Activated naive CD4-positive, alpha-beta T cell treated with anti-CD3 and anti-CD28 coated beads, Interleukin-2, amount 50 U/mL, for 72 hours (primary cell): Measurements from ENCODE around the gene NDUFAF5. TPM values are rescaled to one million over a fixed set of nuclear protein-coding genes. Genes with fewer than 3 reads are reported as not detected.
A peak's percentile ranks its signal among the peaks of the same experiment; 100 is the strongest.

Source experiments
- ATAC-seq, 2 donors: fragments of 150-1000 bp; cut with Tn5 transposase; 2 replicates each; pipeline ENCODE4 v1.10.0; 2021; ENCODE audit warnings: mild to moderate bottlenecking in 2 of 2, moderate library complexity in 2 of 2
- DNase-seq, 2 donors: peaks; one replicate each; pipeline ENCODE4 v3.0.0; 2021 to 2022; ENCODE audit warnings: low spot score in 2 of 2
- H3K27ac Mint-ChIP-seq, 2 donors: one replicate each; pipeline ENCODE4 v1.8.0; 2022; ENCODE audit warnings: mild to moderate bottlenecking in 2 of 2, mixed read lengths in 2 of 2
- H3K36me3 Mint-ChIP-seq, 2 donors: one replicate each; pipeline ENCODE4 v1.8.0; 2022; ENCODE audit warnings: mixed read lengths in 2 of 2
- H3K9me3 Mint-ChIP-seq, 2 donors: one replicate each; pipeline ENCODE4 v1.8.0; 2022; ENCODE audit warnings: mixed read lengths in 2 of 2
- total RNA-seq, 2 donors: library from RNA; stranded (reverse); gene quantifications; one replicate each; pipeline ENCODE4 v1.2.3, GENCODE V29; 2022

NDUFAF5 gene
- total RNA-seq, 2 donors from 2014 or later = 22.6 to 39.1 TPM

GRCh38 chr20:13765868-13766416 lies 18.9 kb upstream of the NDUFAF5 start:
- Mint-ChIP-seq H3K36me3 (peaks cover 33 to 44% of the 10 kb centered on the region in 2 donors), H3K27ac (no peak overlapping the region), H3K9me3 (no peaks in the 10 kb centered on the region)
- ATAC-seq = no peak
- no peak for DNase-seq

DNA sequence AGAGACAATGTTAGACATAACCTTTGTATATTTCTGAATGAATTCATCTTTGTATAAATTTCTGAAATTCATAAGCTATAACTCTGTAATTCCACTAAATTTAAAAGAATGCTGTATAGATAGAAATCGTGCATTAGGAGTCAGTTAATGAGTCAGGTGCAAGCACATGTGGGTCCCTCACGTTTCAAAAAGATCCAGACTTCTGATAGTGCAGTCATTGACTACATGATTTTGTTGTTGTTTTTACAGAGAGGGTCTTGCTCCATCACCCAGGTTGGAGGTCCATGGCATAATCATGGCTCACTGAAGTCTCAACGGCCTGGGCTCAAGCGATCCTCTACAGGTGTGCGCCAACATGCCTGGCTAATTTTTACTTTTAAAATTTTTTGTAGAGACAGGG lies 14.7 kb upstream of the NDUFAF5 start:
- no peak for DNase-seq

DNA sequence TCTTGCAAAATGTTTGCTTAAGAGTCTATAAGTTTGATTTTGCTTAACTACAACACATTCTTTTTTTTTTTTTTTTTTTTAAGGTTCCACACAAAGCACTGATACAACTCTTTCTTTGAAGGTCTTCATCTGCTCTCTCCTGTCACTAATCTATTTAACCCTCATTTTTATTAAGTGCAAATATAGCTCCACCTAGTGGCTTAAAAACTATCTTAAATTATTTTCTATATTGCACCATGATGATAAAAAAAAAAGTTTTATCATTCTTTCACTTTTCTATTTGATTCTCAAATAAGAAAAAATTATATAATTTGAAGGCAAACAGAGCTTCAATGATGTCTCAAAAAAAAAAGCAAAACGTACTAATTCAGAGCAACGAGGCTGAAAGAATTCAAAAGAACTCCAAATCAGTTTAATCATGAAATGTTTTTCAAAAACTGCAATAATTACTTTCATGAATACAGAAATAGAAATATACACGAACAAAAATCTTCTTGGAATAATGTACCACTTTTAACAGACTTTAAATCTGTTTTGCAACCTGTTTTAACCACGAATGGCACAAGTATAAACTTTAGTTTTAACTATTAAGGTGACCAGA lies 12.9 kb upstream of the NDUFAF5 start:
- H3K9me3 Mint-ChIP-seq = no peaks in the 10 kb centered on the region
- peaks cover 19 to 22% of the 10 kb centered on the region in 2 donors for H3K36me3 Mint-ChIP-seq
- ATAC-seq (no peak), DNase-seq (no peak)
- no peak overlapping the region for H3K27ac Mint-ChIP-seq

More for the DNA sequence above, 14.7 kb upstream of the NDUFAF5 start:
- Mint-ChIP-seq H3K27ac (no peak overlapping the region), H3K9me3 (no peaks in the 10 kb centered on the region), H3K36me3 (peaks cover 33 to 38% of the 10 kb centered on the region in 2 donors)
- no peak for ATAC-seq

DNA sequence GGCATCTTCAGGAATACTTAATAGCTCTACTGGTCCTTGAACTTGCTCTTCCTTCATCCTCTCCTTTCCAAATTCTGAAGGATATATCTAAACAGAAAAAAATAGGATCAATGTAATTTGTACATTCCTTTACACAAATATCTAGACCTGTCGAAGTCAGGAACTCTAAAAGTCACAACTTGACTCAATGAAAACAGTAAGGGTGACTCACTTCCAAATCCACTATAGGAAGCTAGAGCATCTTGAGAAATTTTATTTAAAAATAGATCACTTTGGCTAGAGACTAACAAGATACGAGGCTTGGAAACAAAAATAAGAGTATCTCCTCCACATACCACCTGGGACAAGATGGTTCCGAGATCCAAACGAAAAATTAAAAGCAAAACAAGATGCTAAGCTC lies 12.3 kb upstream of the NDUFAF5 start:
- no peak overlapping the region for H3K27ac Mint-ChIP-seq
- DNase-seq (no peak), ATAC-seq (no peak)
- peaks cover 16 to 19% of the 10 kb centered on the region in 2 donors for H3K36me3 Mint-ChIP-seq
- no peaks in the 10 kb centered on the region for H3K9me3 Mint-ChIP-seq

DNA sequence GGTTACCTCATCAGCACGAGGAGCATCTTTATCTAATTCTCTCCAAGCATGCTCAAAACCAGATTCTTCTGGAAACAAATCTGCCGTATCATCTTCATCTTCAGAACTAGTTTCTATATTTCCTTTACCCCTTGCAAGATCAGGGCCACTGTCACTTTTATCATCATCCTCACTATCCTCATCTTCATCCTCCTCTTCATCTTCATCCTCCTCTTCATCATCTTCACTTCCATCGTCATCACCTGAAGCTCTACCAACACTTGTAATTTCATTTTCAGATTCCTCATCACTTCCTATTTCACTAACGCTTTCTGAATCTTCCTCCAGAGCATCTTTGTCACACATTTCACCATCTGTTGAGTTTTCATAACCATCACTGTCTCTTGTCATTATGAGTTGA lies 9.0 kb upstream of the NDUFAF5 start:
- peak overlapping the region in 1 of 2 donors; percentile 0 for H3K27ac Mint-ChIP-seq
- ATAC-seq (no peak), DNase-seq (no peak)
- H3K36me3 Mint-ChIP-seq = peaks cover 11 to 18% of the 10 kb centered on the region in 2 donors
- H3K9me3 Mint-ChIP-seq = no peaks in the 10 kb centered on the region

- H3K36me3 Mint-ChIP-seq = peaks cover 11 to 23% of the 10 kb centered on the region in 2 donors
- no peaks in the 10 kb centered on the region for H3K9me3 Mint-ChIP-seq
- ATAC-seq (peak; percentile 91 to 96), DNase-seq (no peak)
- peak overlapping the region in 1 of 2 donors; percentile 43 for H3K27ac Mint-ChIP-seq
Observed at GRCh38 chr20:13777171-13777601, 7.6 kb upstream of the NDUFAF5 start.

GRCh38 chr20:13778827-13779226 lies 6.0 kb upstream of the NDUFAF5 start:
- no peaks in the 10 kb centered on the region for H3K9me3 Mint-ChIP-seq
- ATAC-seq (no peak), DNase-seq (no peak)
- H3K27ac Mint-ChIP-seq = no peak overlapping the region
- H3K36me3 Mint-ChIP-seq = peaks cover 10 to 31% of the 10 kb centered on the region in 2 donors

GRCh38 chr20:13783528-13783927 lies 1.3 kb upstream of the NDUFAF5 start:
- H3K9me3 Mint-ChIP-seq = no peaks in the 10 kb centered on the region
- ATAC-seq (no peak), DNase-seq (no peak)
- peaks cover 18 to 32% of the 10 kb centered on the region in 2 donors for H3K36me3 Mint-ChIP-seq
- H3K27ac Mint-ChIP-seq = peak overlapping the region in 1 of 2 donors; percentile 29

- Mint-ChIP-seq H3K27ac (peak overlapping the region; percentile 97 to 99), H3K36me3 (peaks cover 18 to 32% of the 10 kb centered on the region in 2 donors), H3K9me3 (no peaks in the 10 kb centered on the region)
- peak in 1 of 2 donors; percentile 13 for ATAC-seq
- DNase-seq = no peak
Observed at GRCh38 chr20:13784271-13784892, 446 bp upstream of the NDUFAF5 start.

DNA sequence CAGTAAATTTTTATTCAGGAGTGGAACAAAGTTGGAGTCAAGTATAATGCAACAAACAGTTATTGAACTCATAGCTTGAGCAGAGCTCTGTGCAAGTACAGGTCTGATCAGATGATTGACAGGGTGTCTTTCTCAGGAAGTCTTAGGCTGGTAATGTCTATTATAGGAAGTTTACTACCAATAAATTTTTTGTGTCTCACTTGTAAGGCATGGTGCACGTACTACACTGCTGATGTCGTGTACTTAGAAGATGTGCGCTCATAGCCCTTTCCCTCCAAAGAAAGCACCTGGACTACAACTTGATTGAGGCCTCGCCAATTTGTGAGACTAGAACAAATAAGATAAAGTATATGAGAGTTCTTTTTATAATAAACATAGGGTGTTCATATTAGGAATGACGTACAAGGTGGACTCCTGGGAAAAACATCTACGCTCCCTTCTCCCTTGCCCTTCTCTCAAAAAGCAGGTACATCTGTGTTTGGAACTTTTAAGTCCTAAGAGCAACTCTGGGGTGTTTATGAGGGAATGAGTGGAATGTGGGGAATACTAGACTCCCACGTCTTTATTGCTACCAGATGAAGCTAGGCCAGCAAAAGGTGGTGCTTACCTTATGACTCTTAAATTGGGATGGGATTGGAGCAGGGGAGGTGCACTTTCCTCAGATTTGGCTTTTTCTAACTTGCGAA lies 1.5 kb downstream of the NDUFAF5 start:
- ATAC-seq = no peak
- Mint-ChIP-seq H3K36me3 (peaks cover 24 to 36% of the 10 kb centered on the region in 2 donors), H3K27ac (peak overlapping the region; percentile 97 to 99), H3K9me3 (no peaks in the 10 kb centered on the region)
- no peak for DNase-seq

DNA sequence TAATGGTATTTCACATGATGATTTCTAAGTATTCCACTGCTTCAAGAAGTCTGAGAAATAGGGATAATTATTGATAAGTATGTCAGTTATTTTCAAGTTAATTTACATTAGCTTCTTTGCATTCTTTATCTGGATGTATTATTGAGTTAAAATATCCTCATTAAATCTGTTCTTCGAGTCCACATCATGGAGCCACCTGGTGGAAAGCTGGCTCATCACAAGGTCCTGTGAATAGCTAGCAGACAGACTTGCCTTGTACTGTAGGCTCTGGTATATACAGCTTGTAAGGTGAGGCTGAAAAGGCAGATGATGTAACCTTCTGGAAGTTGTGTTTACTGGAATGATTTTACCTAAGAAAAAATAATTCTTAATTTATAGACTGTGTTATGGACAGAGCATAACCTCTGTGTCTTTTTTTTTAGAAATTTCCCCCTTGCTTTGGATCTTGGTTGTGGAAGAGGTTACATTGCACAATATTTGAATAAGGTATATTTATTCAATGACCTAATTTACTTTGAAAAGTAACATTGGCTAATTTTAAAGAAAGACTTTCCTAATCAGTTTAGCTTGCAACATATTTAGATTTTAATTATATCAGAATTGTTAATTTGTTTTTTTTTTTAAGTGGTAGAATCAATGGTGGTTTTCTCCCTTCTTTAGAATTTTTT lies 3.5 kb downstream of the NDUFAF5 start:
- DNase-seq = no peak

GRCh38 chr20:13790708-13791107 lies 5.9 kb downstream of the NDUFAF5 start:
- H3K9me3 Mint-ChIP-seq = no peaks in the 10 kb centered on the region
- DNase-seq (no peak), ATAC-seq (no peak)
- H3K27ac Mint-ChIP-seq = peak overlapping the region in 1 of 2 donors; percentile 32
- H3K36me3 Mint-ChIP-seq = peaks cover 0 to 18% of the 10 kb centered on the region in 2 donors

More for the DNA sequence above, 3.5 kb downstream of the NDUFAF5 start:
- no peaks in the 10 kb centered on the region for H3K9me3 Mint-ChIP-seq
- no peak for ATAC-seq
- H3K27ac Mint-ChIP-seq = no peak overlapping the region
- peaks cover 13 to 31% of the 10 kb centered on the region in 2 donors for H3K36me3 Mint-ChIP-seq

DNA sequence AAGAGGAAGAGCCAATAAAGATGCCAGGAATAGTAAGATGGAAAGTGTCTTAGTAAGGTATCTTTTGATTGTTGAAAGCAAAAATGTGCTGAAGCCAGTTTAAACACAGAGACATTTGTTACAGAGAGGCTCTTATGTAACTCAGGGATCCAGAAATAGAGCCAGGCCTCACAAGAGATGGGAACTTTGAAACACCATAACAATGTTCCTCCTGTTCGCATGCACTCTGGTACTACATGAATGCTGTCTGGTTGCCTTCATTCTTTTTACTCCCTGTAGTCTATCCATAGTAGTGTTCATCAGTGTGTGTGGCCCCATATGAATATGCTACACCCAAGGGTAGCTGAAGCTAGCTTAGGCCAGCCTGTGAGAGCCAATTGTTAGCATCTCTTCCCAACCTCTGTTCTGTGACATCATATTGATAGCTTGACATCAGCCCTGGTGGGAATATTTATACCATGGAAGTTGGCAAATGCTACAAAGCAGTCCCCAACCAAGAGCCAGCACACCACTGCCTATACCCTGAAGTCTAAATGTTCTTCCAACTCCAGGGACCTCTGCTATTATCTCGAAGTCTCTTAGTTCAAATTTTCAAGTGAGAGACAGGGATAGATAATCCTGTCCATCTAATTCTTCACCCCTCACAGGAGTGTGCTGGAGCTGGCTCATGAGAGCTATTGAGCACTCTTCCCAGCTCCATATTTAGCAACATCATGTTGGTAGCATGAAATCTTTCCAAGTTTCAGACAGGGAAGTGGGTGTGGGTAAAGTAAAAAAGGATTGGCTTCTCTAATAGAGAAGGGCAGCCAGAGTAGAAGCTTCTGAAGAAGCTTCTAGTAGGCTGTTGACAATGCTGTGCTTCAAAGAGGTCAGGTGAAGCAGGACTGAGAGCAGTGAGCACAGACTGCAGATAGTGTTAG lies 7.0 kb downstream of the NDUFAF5 start:
- H3K9me3 Mint-ChIP-seq = no peaks in the 10 kb centered on the region
- ATAC-seq = no peak
- H3K27ac Mint-ChIP-seq = peak overlapping the region in 1 of 2 donors; percentile 4
- no peak for DNase-seq
- H3K36me3 Mint-ChIP-seq = peaks cover 0 to 18% of the 10 kb centered on the region in 2 donors

DNA sequence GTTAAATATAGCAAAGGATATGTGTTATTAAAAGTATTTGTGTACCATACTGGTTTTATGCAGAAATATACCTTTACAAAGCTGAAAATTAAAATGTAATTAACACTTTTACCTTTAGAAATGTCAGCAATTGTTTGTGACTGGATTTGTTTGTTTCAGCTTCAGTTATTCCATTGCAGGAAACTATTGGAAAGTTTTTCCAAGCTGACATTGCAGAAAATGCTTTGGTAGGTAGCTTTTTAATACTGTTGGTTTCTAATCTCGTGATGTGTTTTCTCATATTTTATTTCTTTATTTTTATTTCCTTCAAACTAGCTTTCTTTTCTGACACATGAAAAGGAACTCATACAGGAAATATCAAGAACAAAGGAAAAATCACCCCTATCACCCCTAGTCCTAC lies 8.2 kb downstream of the NDUFAF5 start:
- no peak overlapping the region for H3K27ac Mint-ChIP-seq
- DNase-seq (no peak), ATAC-seq (no peak)
- H3K9me3 Mint-ChIP-seq = no peaks in the 10 kb centered on the region
- H3K36me3 Mint-ChIP-seq = peaks cover 0 to 18% of the 10 kb centered on the region in 2 donors

- no peaks in the 10 kb centered on the region for H3K9me3 Mint-ChIP-seq
- no peak for DNase-seq
- ATAC-seq = no peak
- peaks cover 0 to 17% of the 10 kb centered on the region in 2 donors for H3K36me3 Mint-ChIP-seq
- H3K27ac Mint-ChIP-seq = no peak overlapping the region
Observed at GRCh38 chr20:13794667-13795066, 9.8 kb downstream of the NDUFAF5 start.

DNA sequence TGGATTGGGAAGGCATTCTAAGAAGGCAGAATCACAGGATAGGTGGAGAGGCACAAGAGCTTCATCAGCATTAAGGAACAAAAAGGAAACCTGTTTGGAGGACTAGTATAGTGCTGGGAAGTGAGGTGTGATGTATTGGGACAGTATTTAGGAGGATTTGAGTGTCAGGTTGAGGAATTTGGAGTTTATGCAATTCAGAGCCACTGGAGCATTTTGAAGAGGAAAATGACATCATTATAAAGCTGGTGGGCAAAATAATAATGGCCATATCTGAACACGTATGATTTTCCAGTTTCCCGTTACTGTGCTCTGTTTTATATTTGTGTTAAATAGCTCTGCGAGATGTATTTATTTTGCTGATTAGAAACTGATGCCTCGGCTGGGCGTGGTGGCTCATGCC lies 14.2 kb downstream of the NDUFAF5 start:
- H3K27ac Mint-ChIP-seq = no peak overlapping the region

More for the DNA sequence above, 14.2 kb downstream of the NDUFAF5 start:
- DNase-seq (no peak), ATAC-seq (no peak)
- Mint-ChIP-seq H3K9me3 (no peaks in the 10 kb centered on the region), H3K36me3 (peaks cover 4 to 6% of the 10 kb centered on the region in 2 donors)
